Peyer's patch (tissue), 4 donors: Measurements from ENCODE around the gene KRTAP10-8.

Experiments
- POLR2A ChIP-seq, 2 donors: fragments of 450-650 bp; IDR thresholded peaks; one replicate each; pipeline ENCODE4 v1.5.1; 2017; ENCODE audit warnings: antibody characterized with exemption in 2 of 2, mild to moderate bottlenecking in 2 of 2, moderate library complexity in 2 of 2
- TF ChIP-seq, protein P1 (sequence below), 6 experiments: fragments of 450-650 bp in 4 of 6; fragments of 200-600 bp in 2 of 6; sonication (generic) in 1 of 6; IDR thresholded peaks; one replicate each; pipeline ENCODE4 v1.5.1; 2017 to 2019; ENCODE audit warnings: antibody characterized with exemption in 6 of 6, mild to moderate bottlenecking in 3 of 6, moderate library complexity in 1 of 6

DNA sequence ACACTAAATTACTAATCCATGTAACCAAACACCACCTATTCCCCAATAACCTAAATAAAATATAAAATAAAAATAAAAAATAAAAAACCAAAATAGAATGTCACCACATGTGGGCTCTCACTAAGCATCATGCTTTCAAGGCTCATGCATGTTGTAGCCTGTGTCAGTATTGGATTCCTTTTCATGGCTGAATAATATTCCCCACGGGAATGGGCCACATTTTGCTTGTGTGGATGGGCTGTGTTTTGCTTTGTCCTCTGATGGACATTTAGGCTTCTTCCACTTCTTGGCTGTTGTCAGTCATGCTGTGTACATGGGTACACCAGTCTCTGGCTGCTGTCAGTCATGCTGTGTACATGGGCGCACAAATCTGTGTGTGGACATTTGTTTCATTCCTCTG lies 22.8 kb upstream of the KRTAP10-8 start:
- no peak for TF ChIP-seq POLR2A (IDR thresholded peaks at IDR 0.05)
- TF ChIP-seq, protein P1, sequence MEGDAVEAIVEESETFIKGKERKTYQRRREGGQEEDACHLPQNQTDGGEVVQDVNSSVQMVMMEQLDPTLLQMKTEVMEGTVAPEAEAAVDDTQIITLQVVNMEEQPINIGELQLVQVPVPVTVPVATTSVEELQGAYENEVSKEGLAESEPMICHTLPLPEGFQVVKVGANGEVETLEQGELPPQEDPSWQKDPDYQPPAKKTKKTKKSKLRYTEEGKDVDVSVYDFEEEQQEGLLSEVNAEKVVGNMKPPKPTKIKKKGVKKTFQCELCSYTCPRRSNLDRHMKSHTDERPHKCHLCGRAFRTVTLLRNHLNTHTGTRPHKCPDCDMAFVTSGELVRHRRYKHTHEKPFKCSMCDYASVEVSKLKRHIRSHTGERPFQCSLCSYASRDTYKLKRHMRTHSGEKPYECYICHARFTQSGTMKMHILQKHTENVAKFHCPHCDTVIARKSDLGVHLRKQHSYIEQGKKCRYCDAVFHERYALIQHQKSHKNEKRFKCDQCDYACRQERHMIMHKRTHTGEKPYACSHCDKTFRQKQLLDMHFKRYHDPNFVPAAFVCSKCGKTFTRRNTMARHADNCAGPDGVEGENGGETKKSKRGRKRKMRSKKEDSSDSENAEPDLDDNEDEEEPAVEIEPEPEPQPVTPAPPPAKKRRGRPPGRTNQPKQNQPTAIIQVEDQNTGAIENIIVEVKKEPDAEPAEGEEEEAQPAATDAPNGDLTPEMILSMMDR (IDR thresholded peaks at IDR 0.05), result no peak
